Stomach (tissue), 9 donors: ENCODE results near the gene UBQLN4. TPM values are rescaled to one million over a fixed set of nuclear protein-coding genes. Genes with fewer than 3 reads are reported as not detected.

Experiments
- DNase-seq, 2 donors: peaks; one replicate each; pipeline versions ENCODE4 v3.0.0 to v3.0.0-alpha.2; 2013 to 2019
- H3K27ac ChIP-seq, 5 donors: fragments of 200-600 bp in 4 of 5; sonication (generic) in 4 of 5; one replicate each; pipeline ENCODE4 v1.5.1; 2013 to 2019; ENCODE audit warnings: mild to moderate bottlenecking in 1 of 5, moderate library complexity in 1 of 5
- H3K27me3 ChIP-seq, 3 donors: fragments of 200-600 bp; sonication (generic); one replicate each; pipeline ENCODE4 v1.5.1; 2017 to 2019; ENCODE audit warnings: mixed run types in 1 of 3
- H3K36me3 ChIP-seq, 4 donors: fragments of 200-600 bp; sonication (generic); 1 replicate in 3 of 4; 2 replicates in 1 of 4; pipeline ENCODE4 v1.5.1; 2016 to 2019
- H3K4me1 ChIP-seq, 4 donors: fragments of 200-600 bp; sonication (generic); one replicate each; pipeline ENCODE4 v1.5.1; 2016 to 2019
- H3K4me3 ChIP-seq, 4 donors: fragments of 200-600 bp; sonication (generic) in 3 of 4; one replicate each; pipeline ENCODE4 v1.5.1; 2016 to 2019; ENCODE audit warnings: mild to moderate bottlenecking in 1 of 4
- H3K9me3 ChIP-seq, 4 donors: fragments of 200-600 bp; sonication (generic); one replicate each; pipeline ENCODE4 v1.5.1; 2016 to 2019
- EP300 ChIP-seq: sonication (generic); formaldehyde crosslinking; IDR thresholded peaks from one replicate; pipeline ENCODE4 v1.6.1; 2017; ENCODE audit warnings: antibody characterized with exemption
- POLR2A ChIP-seq, 4 donors: fragments of 450-650 bp; IDR thresholded peaks; one replicate each; pipeline ENCODE4 v1.6.1; 2016; ENCODE audit warnings: antibody characterized with exemption in 4 of 4, control low read depth in 2 of 4, mild to moderate bottlenecking in 1 of 4, moderate library complexity in 1 of 4
- POLR2AphosphoS5 ChIP-seq, 3 donors: sonication (generic); formaldehyde crosslinking; IDR thresholded peaks; one replicate each; pipeline ENCODE4 v1.6.1; 2016; ENCODE audit warnings: antibody characterized with exemption in 3 of 3
- WGBS, 5 donors: extraction: QIAGEN DNeasy Blood & Tissue Kit in 3 of 5; methylation state at CpG; one replicate each; pipeline versions ENCODE4 v1.1.5 to v1.1.7; 2013 to 2018; 5-methylcytosine and 5-hydroxymethylcytosine counted together
- intact Hi-C: fragments of 100-400 bp; cut with DNase I; formaldehyde crosslinking; loops from one replicate; pipeline ENCODE4 v1.15.1; 2023; ENCODE audit warnings: low total_unique reads
- polyA plus RNA-seq, 3 donors: library from polyadenylated mRNA; stranded (reverse); fragments of 200-250 nt; gene quantifications; one replicate each; pipeline ENCODE4 v1.2.3, GENCODE V29; 2013
- total RNA-seq, 5 donors: library from RNA; depleted of rRNA; stranded (reverse); fragments of >200 nt; gene quantifications; one replicate each; pipeline versions ENCODE4 v1.1.0 to v1.2.3, GENCODE V29; 2014 to 2016
- TF ChIP-seq, protein P1 (sequence below), 7 experiments: fragments of 450-650 bp in 4 of 7; fragments of 200-600 bp in 3 of 7; sonication (generic) in 3 of 7; IDR thresholded peaks; one replicate each; pipeline ENCODE4 v1.5.1; 2016 to 2019; ENCODE audit warnings: antibody characterized with exemption in 7 of 7, control low read depth in 2 of 7, mild to moderate bottlenecking in 1 of 7
- donor health status: healthy with polysubstance abuse.
- donor health status: Bipolar disorder and iron deficiency.
- donor health status: healthy.

Gene UBQLN4
- total and polyA plus RNA-seq, 8 donors = 6.4 to 41.1 (median 18.9) TPM

DNA sequence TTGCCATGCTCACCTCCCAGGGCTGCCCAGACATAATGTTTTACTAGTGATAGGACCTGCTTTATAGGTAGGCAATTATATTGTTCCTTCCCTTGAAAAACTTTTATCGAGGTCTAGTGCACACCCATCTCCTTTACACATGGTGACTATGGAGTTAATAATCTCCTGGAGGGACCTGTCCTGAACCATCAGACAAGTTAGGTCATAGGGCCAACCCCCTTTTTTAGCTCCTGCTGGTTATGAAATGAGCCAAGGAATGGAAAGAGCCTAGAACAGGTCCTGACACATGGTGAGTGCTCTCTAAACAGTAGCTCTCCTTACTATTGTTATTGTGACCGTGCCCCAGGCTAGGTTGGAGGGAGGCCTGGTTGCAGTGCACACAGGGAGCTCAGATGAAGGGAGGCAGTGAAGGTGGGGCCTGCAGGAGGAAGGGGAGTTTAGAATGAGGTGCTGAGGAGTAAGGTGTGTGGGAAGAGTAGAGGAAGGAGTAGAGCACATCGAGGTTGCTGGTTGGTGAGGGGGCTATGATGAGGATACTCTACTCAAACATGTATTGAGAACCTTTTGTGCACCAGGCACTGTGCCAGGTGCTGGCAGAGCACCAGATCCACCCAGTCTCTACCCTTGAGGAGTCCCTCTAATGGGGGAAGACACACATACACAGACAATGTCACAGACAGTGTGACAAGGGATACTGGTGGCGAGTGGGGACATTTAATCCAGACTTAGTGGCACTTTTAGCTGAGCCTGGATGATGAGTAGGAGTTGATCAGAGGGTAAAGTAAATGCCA, 46.8 kb upstream of the UBQLN4 start:
- intact Hi-C loops = no loop called here
- H3K27me3 ChIP-seq = no peaks in the 10 kb centered on the region
- no peaks in the 10 kb centered on the region for H3K9me3 ChIP-seq
- H3K36me3 ChIP-seq = no peaks in the 10 kb centered on the region
- TF ChIP-seq, protein P1, sequence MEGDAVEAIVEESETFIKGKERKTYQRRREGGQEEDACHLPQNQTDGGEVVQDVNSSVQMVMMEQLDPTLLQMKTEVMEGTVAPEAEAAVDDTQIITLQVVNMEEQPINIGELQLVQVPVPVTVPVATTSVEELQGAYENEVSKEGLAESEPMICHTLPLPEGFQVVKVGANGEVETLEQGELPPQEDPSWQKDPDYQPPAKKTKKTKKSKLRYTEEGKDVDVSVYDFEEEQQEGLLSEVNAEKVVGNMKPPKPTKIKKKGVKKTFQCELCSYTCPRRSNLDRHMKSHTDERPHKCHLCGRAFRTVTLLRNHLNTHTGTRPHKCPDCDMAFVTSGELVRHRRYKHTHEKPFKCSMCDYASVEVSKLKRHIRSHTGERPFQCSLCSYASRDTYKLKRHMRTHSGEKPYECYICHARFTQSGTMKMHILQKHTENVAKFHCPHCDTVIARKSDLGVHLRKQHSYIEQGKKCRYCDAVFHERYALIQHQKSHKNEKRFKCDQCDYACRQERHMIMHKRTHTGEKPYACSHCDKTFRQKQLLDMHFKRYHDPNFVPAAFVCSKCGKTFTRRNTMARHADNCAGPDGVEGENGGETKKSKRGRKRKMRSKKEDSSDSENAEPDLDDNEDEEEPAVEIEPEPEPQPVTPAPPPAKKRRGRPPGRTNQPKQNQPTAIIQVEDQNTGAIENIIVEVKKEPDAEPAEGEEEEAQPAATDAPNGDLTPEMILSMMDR (IDR thresholded peaks at IDR 0.05) = no peak
- TF ChIP-seq POLR2AphosphoS5 (IDR thresholded peaks at IDR 0.05) (no peak), EP300 (no peak), POLR2A (IDR thresholded peaks at IDR 0.05) (no peak)
- no peak overlapping the region for H3K4me3 ChIP-seq
- peak overlapping the region in 2 of 5 donors; percentile 16 to 20 for H3K27ac ChIP-seq
- no peak for DNase-seq
- whole genome bisulfite sequencing, 5 donors = 44 to 57% (median 50%) methylated on average over 4 of the region's 4 CpGs
- peaks cover 38 to 77% (median 57%) of the 10 kb centered on the region in 4 donors for H3K4me1 ChIP-seq

DNA sequence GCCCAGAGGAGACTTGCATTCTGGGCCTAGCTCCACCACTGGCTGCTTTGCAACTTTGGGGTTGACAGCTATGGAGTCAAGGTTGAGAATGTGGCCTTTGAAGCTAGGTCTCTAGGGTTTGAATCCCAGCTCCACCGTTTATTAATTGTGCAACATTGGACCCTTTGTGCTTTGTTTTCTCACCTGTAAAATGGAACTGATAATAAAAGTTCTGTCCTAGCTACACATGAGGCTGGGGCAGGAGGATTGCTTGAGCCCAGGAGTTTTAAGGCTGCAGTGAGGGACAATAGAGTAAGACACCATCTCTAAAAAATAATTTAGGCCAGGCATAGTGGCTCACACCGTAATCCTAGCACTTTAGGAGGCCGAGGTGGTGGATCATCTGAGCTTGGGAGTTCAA, 45.7 kb upstream of the UBQLN4 start:
- no peak for TF ChIP-seq EP300
- DNase-seq = no peak
- Histone ChIP-seq H3K9me3 (no peaks in the 10 kb centered on the region), H3K27ac (no peak overlapping the region), H3K27me3 (no peaks in the 10 kb centered on the region), H3K36me3 (no peaks in the 10 kb centered on the region), H3K4me3 (no peak overlapping the region), H3K4me1 (peaks cover 27 to 66% (median 46%) of the 10 kb centered on the region in 4 donors)
- WGBS, 5 donors = 77 to 86% (median 80%) methylated on average over 3 of the region's 3 CpGs
- intact Hi-C loops = loop anchor here (5.0 kb wide), 1 partner anchor 33 kb away; no protein-coding TSS in a partner anchor

DNA sequence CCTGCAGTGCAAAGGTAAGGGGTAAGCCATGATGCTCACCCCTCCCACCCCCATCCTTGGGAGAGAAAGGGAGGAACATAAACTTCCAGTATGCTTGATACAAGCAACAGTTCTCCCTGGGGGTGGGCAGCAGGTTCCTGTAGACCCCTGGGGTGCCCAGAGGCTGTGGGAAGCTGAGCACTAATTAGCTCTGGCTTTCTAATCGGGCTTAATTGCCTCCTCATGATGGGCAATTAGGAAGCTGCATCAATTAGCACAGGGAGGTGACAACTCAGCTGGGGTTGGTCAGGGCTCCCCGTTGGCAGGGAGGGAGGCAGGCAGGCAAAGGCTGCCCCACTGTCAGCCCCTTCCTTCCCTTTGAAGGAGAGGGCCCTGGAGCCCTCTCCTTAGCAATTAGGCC, 45.2 kb upstream of the UBQLN4 start:
- WGBS, 5 donors = 89 to 100% (median 98%) methylated on average over 2 of the region's 2 CpGs; no CpG with 5 or more reads in 1 of the 5 donors
- H3K9me3 ChIP-seq = no peaks in the 10 kb centered on the region
- TF ChIP-seq EP300 (no peak), POLR2A (IDR thresholded peaks at IDR 0.05) (no peak), POLR2AphosphoS5 (IDR thresholded peaks at IDR 0.05) (no peak)
- TF ChIP-seq, protein P1 (IDR thresholded peaks at IDR 0.05) = no peak
- H3K36me3 ChIP-seq = no peaks in the 10 kb centered on the region
- DNase-seq = no peak
- intact Hi-C loops = loop anchor here (5.0 kb wide), 1 partner anchor 34 kb away; no protein-coding TSS in a partner anchor
- no peaks in the 10 kb centered on the region for H3K27me3 ChIP-seq
- H3K27ac ChIP-seq = no peak overlapping the region
- no peak overlapping the region for H3K4me3 ChIP-seq
- peaks cover 22 to 61% (median 41%) of the 10 kb centered on the region in 4 donors for H3K4me1 ChIP-seq

DNA sequence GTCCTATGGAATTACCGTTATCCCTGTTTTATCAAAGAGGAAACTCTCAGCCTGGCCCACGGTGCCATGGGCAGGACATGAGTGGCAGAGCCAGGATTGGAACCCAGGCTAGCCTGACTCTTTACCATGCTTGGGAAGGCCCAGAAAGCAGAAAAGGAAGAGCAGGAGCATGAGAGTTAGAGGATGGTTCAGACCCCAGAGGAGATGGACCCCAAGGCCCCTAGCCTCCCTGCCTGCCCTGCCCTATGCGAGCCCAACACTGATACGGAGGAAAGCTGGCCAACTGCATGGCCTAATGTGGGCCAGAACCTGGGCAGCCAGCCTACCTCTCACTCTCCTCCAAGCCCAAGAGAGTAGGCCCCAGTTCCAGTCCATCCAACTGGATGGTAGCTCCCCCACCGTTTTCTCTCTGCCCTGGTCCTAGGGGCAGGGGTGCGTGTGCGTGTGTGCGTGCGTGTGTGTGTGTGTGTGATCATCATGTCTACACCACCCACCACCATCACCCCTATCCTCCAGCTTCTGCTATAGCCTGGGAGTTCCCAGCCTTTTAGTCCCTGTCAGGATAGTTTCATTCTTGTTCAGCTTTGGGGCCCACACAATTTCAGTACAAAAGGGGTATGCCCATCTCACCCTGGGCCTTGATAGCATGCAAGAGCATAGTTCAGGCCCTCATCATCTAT, 44.0 kb upstream of the UBQLN4 start:
- no peak for DNase-seq
- no peak for TF ChIP-seq POLR2AphosphoS5 (IDR thresholded peaks at IDR 0.05)
- no peak for TF ChIP-seq POLR2A (IDR thresholded peaks at IDR 0.05)
- no peak for TF ChIP-seq EP300
- TF ChIP-seq, protein P1 (IDR thresholded peaks at IDR 0.05) = no peak
- Histone ChIP-seq H3K4me3 (no peak overlapping the region), H3K4me1 (peaks cover 12 to 50% (median 29%) of the 10 kb centered on the region in 4 donors), H3K9me3 (no peaks in the 10 kb centered on the region), H3K36me3 (no peaks in the 10 kb centered on the region), H3K27me3 (no peaks in the 10 kb centered on the region), H3K27ac (peak overlapping the region in 4 of 5 donors; percentile 70 to 80 (median 74))
- WGBS, 5 donors = 83 to 90% (median 88%) methylated on average over 9 of the region's 9 CpGs
- intact Hi-C loops = loop anchor here (5.0 kb wide), 1 partner anchor 35 kb away; no protein-coding TSS in a partner anchor
